Upper lobe of left lung (tissue), 4 donors: Measurements from ENCODE around the gene MT1HL1.

Experiments
- EP300 ChIP-seq, 4 donors: sonication (generic); formaldehyde crosslinking; IDR thresholded peaks; one replicate each; pipeline ENCODE4 v1.5.1; 2017; ENCODE audit warnings: antibody characterized with exemption in 4 of 4, control low read depth in 2 of 4
- POLR2A ChIP-seq, 4 donors: fragments of 450-650 bp; IDR thresholded peaks; one replicate each; pipeline ENCODE4 v1.5.1; 2016 to 2017; ENCODE audit warnings: antibody characterized with exemption in 4 of 4, mild to moderate bottlenecking in 2 of 4
- POLR2AphosphoS5 ChIP-seq, 2 donors: sonication (generic); formaldehyde crosslinking; IDR thresholded peaks; one replicate each; pipeline ENCODE4 v1.5.1; 2017; ENCODE audit warnings: antibody characterized with exemption in 2 of 2
- TF ChIP-seq, protein P1 (sequence below), 6 experiments: fragments of 450-650 bp in 4 of 6; fragments of 200-600 bp in 2 of 6; sonication (generic) in 2 of 6; IDR thresholded peaks; one replicate each; pipeline ENCODE4 v1.5.1; 2016 to 2019; ENCODE audit warnings: antibody characterized with exemption in 6 of 6

DNA sequence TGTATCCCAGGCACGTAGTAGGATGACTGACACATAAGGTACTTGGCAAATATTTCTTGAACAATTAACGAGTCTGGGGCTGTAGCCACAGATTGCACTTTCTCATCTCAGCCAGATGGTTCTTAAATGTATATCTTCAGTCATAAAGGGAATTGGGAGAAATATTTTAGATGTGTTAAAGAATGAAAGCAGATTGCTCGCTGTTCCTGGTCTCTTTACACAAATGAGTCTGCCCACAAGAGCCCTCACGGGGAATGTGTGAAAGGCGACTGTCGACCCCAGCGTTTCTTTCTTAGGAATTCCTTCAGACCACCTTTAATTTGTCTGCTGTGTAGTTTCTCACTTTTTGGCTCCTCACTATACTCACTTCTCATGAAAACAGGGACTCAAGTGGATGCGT is 725 bp downstream of the MT1HL1 start:
- TF ChIP-seq, protein P1, sequence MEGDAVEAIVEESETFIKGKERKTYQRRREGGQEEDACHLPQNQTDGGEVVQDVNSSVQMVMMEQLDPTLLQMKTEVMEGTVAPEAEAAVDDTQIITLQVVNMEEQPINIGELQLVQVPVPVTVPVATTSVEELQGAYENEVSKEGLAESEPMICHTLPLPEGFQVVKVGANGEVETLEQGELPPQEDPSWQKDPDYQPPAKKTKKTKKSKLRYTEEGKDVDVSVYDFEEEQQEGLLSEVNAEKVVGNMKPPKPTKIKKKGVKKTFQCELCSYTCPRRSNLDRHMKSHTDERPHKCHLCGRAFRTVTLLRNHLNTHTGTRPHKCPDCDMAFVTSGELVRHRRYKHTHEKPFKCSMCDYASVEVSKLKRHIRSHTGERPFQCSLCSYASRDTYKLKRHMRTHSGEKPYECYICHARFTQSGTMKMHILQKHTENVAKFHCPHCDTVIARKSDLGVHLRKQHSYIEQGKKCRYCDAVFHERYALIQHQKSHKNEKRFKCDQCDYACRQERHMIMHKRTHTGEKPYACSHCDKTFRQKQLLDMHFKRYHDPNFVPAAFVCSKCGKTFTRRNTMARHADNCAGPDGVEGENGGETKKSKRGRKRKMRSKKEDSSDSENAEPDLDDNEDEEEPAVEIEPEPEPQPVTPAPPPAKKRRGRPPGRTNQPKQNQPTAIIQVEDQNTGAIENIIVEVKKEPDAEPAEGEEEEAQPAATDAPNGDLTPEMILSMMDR (IDR thresholded peaks at IDR 0.05): no peak
- TF ChIP-seq POLR2A (IDR thresholded peaks at IDR 0.05) (no peak), EP300 (IDR thresholded peaks at IDR 0.05) (no peak), POLR2AphosphoS5 (IDR thresholded peaks at IDR 0.05) (no peak)
